ENCODE results near the gene RUFY1. TPM values are rescaled to one million over a fixed set of nuclear protein-coding genes. Genes with fewer than 3 reads are reported as not detected.

Gene RUFY1
- total RNA-seq, 4 donors from 2014 or later, result 49.8 to 75.0 (median 63.0) TPM

- DNase-seq, result no peak
- 69 to 73% methylated on average over 5 of the region's 5 CpGs for WGBS, 2 donors
- Histone ChIP-seq H3K4me1 (peaks cover 15 to 35% of the 10 kb centered on the region in 2 donors), H3K4me3 (replicated peaks in 1 of 3) (no peak overlapping the region), H3K9me3 (no peaks in the 10 kb centered on the region), H3K27ac (peak overlapping the region in 2 of 3 donors; percentile 12 to 65), H3K36me3 (peaks cover 60 to 62% of the 10 kb centered on the region in 2 donors), H3K27me3 (no peaks in the 10 kb centered on the region)
- TF ChIP-seq CTCF (IDR thresholded peaks at IDR 0.05) (no peak), POLR2A (IDR thresholded peaks at IDR 0.05) (no peak)
- intact Hi-C loops (cut with DNase I), result no loop called here
Observed at GRCh38 chr5:179608131-179608581, 57.8 kb downstream of the RUFY1 start.

DNA sequence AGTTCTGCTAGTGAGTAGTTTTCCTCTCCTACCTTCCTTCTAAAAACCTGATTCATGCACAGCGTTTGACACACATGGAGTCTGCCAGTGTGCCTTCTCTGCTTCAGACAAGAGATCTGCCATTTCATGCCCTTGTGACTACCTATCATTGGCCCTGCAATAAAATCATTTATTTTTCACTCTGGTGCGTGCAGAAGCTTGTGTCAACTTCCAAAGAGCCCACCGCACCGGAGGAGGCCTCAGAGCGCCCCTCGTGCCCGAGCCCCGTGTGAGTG lies 59.4 kb downstream of the RUFY1 start:
- Histone ChIP-seq H3K27me3 (no peaks in the 10 kb centered on the region), H3K4me3 (replicated peaks in 1 of 3) (no peak overlapping the region), H3K36me3 (peaks cover 73 to 78% of the 10 kb centered on the region in 2 donors), H3K4me1 (peaks cover 15 to 35% of the 10 kb centered on the region in 2 donors), H3K9me3 (no peaks in the 10 kb centered on the region), H3K27ac (peak overlapping the region; percentile 27 to 63 (median 49))
- TF ChIP-seq CTCF (IDR thresholded peaks at IDR 0.05) (no peak), POLR2A (IDR thresholded peaks at IDR 0.05) (no peak)
- 70 to 80% methylated on average over 8 of the region's 8 CpGs for WGBS, 2 donors
- intact Hi-C loops (cut with DNase I), result no loop called here
- no peak for DNase-seq

DNA sequence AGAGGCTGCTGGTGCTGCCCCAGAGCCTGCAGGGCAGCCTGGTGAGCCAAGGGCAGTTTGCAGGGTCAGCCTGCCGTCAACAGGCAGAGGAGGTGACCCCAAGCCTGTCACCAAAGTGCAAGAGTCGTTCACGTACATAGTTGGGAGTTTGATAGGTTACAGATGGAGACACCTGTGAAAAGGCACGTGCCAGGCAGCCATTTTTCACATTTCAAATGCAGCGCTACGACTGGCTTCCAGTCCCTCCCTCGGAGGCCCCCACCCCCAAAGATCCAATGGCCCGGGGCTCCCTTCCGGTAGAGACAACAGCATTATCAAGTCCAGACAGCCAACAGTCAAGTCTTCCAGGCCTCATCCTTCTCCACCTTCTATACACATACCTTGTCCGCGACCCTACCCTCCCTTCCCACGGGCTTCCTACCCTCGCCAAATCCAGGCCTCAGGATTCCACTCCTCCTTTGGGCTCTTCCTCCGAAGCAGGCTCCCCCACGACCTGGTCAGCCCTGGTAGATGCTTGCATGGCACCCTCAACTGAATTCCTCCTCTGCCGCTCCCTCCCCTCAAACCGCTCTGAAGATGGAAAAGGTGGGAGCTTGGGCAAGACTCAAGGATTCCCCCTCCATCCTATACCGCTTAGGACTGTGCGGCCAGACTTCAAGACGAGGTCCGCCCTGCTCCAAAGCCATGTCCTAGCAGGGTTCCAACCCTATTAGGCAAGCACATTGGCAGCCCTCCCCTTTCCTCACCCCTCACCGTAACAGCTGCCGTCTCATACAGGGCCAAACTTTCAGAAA lies 60.0 kb downstream of the RUFY1 start:
- peak overlapping the region; percentile 27 to 63 (median 49) for H3K27ac ChIP-seq
- intact Hi-C loops (cut with DNase I), result no loop called here
- no peaks in the 10 kb centered on the region for H3K9me3 ChIP-seq
- peaks cover 78 to 82% of the 10 kb centered on the region in 2 donors for H3K36me3 ChIP-seq
- TF ChIP-seq CTCF (IDR thresholded peaks at IDR 0.05) (no peak), POLR2A (IDR thresholded peaks at IDR 0.05) (no peak)
- 82 to 89% methylated on average over 21 to 23 of the region's 23 CpGs for WGBS, 2 donors
- peaks cover 15 to 35% of the 10 kb centered on the region in 2 donors for H3K4me1 ChIP-seq
- DNase-seq, result no peak
- no peak overlapping the region for H3K4me3 ChIP-seq (replicated peaks in 1 of 3)
- H3K27me3 ChIP-seq, result no peaks in the 10 kb centered on the region

- peak overlapping the region in 1 of 3 donors; percentile 63 for H3K27ac ChIP-seq
- H3K36me3 ChIP-seq, result peaks cover 81 to 82% of the 10 kb centered on the region in 2 donors
- no peak for DNase-seq
- H3K4me1 ChIP-seq, result peaks cover 15 to 36% of the 10 kb centered on the region in 2 donors
- intact Hi-C loops (cut with DNase I), result no loop called here
- H3K27me3 ChIP-seq, result no peaks in the 10 kb centered on the region
- no peak for TF ChIP-seq CTCF (IDR thresholded peaks at IDR 0.05)
- TF ChIP-seq POLR2A (IDR thresholded peaks at IDR 0.05), result no peak
- no peaks in the 10 kb centered on the region for H3K9me3 ChIP-seq
- H3K4me3 ChIP-seq (replicated peaks in 1 of 3), result no peak overlapping the region
Observed at GRCh38 chr5:179610903-179611265, 60.5 kb downstream of the RUFY1 start.

- Histone ChIP-seq H3K27me3 (no peaks in the 10 kb centered on the region), H3K4me3 (replicated peaks in 1 of 3) (no peak overlapping the region), H3K4me1 (peaks cover 15 to 41% of the 10 kb centered on the region in 2 donors), H3K9me3 (no peaks in the 10 kb centered on the region), H3K27ac (no peak overlapping the region), H3K36me3 (peaks cover 82 to 84% of the 10 kb centered on the region in 2 donors)
- TF ChIP-seq CTCF (IDR thresholded peaks at IDR 0.05) (no peak), POLR2A (IDR thresholded peaks at IDR 0.05) (no peak)
- 86 to 87% methylated on average over 21 of the region's 21 CpGs for WGBS, 2 donors
- intact Hi-C loops (cut with DNase I), result no loop called here
- no peak for DNase-seq
Observed at GRCh38 chr5:179612577-179613459, 62.5 kb downstream of the RUFY1 start.
